Amniotic stem cell (primary cell): ENCODE data around the gene ANKRD10.

Experiments
- DNase-seq: peaks from one replicate; lab custom pipeline; 2025; lab: John Stamatoyannopoulos, UW

ANKRD10 gene

GRCh38 chr13:110830800-110831371, 84.0 kb downstream of the ANKRD10 start:
- no peak for DNase-seq

- no peak for DNase-seq
Measured at GRCh38 chr13:110830331-110830730, 84.5 kb downstream of the ANKRD10 start.

- DNase-seq: no peak
Measured at GRCh38 chr13:110829486-110829885, 85.4 kb downstream of the ANKRD10 start.

GRCh38 chr13:110828705-110829104, 86.2 kb downstream of the ANKRD10 start:
- DNase-seq: no peak
